ENCODE data around the gene COL5A1. TPM values are rescaled to one million over a fixed set of nuclear protein-coding genes. Genes with fewer than 3 reads are reported as not detected.

The COL5A1 gene
- polyA plus RNA-seq, 1 donor = 460 TPM

GRCh38 chr9:134728801-134729495, 87.3 kb downstream of the COL5A1 start:
- no peak for DNase-seq

- DNase-seq = no peak
These were observed 88.6 kb downstream of the COL5A1 start for GRCh38 chr9:134730011-134730760.

- no peak for DNase-seq
These were observed 89.3 kb downstream of the COL5A1 start for GRCh38 chr9:134730761-134731496.

- no peak for DNase-seq
These were observed 90.1 kb downstream of the COL5A1 start for GRCh38 chr9:134731497-134732391.

GRCh38 chr9:134732392-134733110, 90.9 kb downstream of the COL5A1 start:
- no peak for DNase-seq

GRCh38 chr9:134733480-134734232, 92.1 kb downstream of the COL5A1 start:
- DNase-seq = no peak

- DNase-seq = no peak
These were observed 92.7 kb downstream of the COL5A1 start for GRCh38 chr9:134734270-134734669.

GRCh38 chr9:134735441-134736175, 94.0 kb downstream of the COL5A1 start:
- DNase-seq = peak; percentile 61

GRCh38 chr9:134736791-134737497, 95.3 kb downstream of the COL5A1 start:
- no peak for DNase-seq

- no peak for DNase-seq
These were observed 96.4 kb downstream of the COL5A1 start for GRCh38 chr9:134737842-134738580.

- DNase-seq = peak; percentile 82
These were observed 97.5 kb downstream of the COL5A1 start for GRCh38 chr9:134738869-134739659.

- no peak for DNase-seq
These were observed 98.0 kb downstream of the COL5A1 start for GRCh38 chr9:134739660-134739968.

GRCh38 chr9:134740071-134740470, 98.5 kb downstream of the COL5A1 start:
- no peak for DNase-seq

GRCh38 chr9:134741846-134742245, 100.2 kb downstream of the COL5A1 start:
- DNase-seq = no peak

GRCh38 chr9:134742822-134743535, 101.4 kb downstream of the COL5A1 start:
- DNase-seq = no peak

GRCh38 chr9:134743853-134744252, 102.2 kb downstream of the COL5A1 start:
- DNase-seq = no peak
